Measurements from ENCODE around the gene SGK1.

- TF ChIP-seq POLR2A (IDR thresholded peaks at IDR 0.05) (no peak), EP300 (IDR thresholded peaks at IDR 0.05) (no peak)
These were observed 24.2 kb downstream of the SGK1 start for GRCh38 chr6:134293659-134294161.

Data from suprapubic skin (tissue), 2 donors.